Osteoblast (primary cell): ENCODE data around the gene NKAIN2. TPM values are rescaled to one million over a fixed set of nuclear protein-coding genes. Genes with fewer than 3 reads are reported as not detected.

Experiments used
- DNase-seq: peaks from one replicate; pipeline ENCODE4 v3.0.0; 2011; ENCODE audit warnings: low spot score, mixed read lengths; ENCODE audit not compliant: insufficient read length; ENCODE audit errors: missing footprints
- H2AFZ ChIP-seq: 2 replicates; pipeline ENCODE4 v1.6.0; 2011; ENCODE audit warnings: mild to moderate bottlenecking, low read length
- H3K27ac ChIP-seq: 2 replicates; pipeline ENCODE4 v1.5.1; 2011; ENCODE audit warnings: mild to moderate bottlenecking, low read depth, low read length, moderate library complexity
- H3K27me3 ChIP-seq: 2 replicates; pipeline ENCODE4 v1.6.0; 2012; ENCODE audit warnings: mild to moderate bottlenecking, control low read depth, inconsistent platforms, low read length, moderate library complexity; ENCODE audit not compliant: insufficient read depth
- H3K36me3 ChIP-seq: 2 replicates; pipeline ENCODE4 v1.5.1; 2011; ENCODE audit warnings: mild to moderate bottlenecking, low read length, control low read depth, moderate library complexity; ENCODE audit not compliant: insufficient read depth
- H3K4me1 ChIP-seq: 2 replicates; pipeline ENCODE4 v1.5.1; 2011; ENCODE audit warnings: mild to moderate bottlenecking, low read length, control low read depth, moderate library complexity; ENCODE audit not compliant: insufficient read depth
- H3K4me2 ChIP-seq: 2 replicates; pipeline ENCODE4 v1.6.0; 2011; ENCODE audit warnings: mild to moderate bottlenecking, low read length; ENCODE audit not compliant: insufficient read depth
- H3K4me3 ChIP-seq: fragments of 200-600 bp; sonication (generic); 3 replicates; pipeline ENCODE4 v1.5.1; 2012; ENCODE audit warnings: mild to moderate bottlenecking, low read length, inconsistent platforms; ENCODE audit not compliant: insufficient read depth
- H3K79me2 ChIP-seq: 2 replicates; pipeline ENCODE4 v1.6.0; 2012; ENCODE audit warnings: mild to moderate bottlenecking, low read length, control low read depth, inconsistent platforms; ENCODE audit not compliant: insufficient read depth
- H3K9me3 ChIP-seq: 2 replicates; pipeline ENCODE4 v1.5.1; 2011; ENCODE audit warnings: low read depth, low read length, control low read depth
- H4K20me1 ChIP-seq: 2 replicates; pipeline ENCODE4 v1.6.0; 2012; ENCODE audit warnings: mild to moderate bottlenecking, low read length, control low read depth; ENCODE audit not compliant: insufficient read depth
- total RNA-seq: library from RNA; depleted of rRNA; stranded (reverse); fragments of >200 nt; gene quantifications from 2 replicates; pipeline ENCODE4 v1.2.3, GENCODE V29; 2012
- TF ChIP-seq, protein P1 (sequence below): IDR thresholded peaks from 2 replicates; pipeline ENCODE4 v1.5.1; 2011; ENCODE audit warnings: mild to moderate bottlenecking, low read depth, low read length, moderate library complexity; ENCODE audit errors: extremely low read depth

The NKAIN2 gene
- total RNA-seq, 1 donor: under 0.01 TPM

GRCh38 chr6:124356276-124356810 is 552.7 kb downstream of the NKAIN2 start:
- no peaks in the 10 kb centered on the region for H3K4me1 ChIP-seq
- no peak overlapping the region for H3K27ac ChIP-seq
- no peaks in the 10 kb centered on the region for H3K36me3 ChIP-seq
- no peak for DNase-seq
- H3K27me3 ChIP-seq: no peaks in the 10 kb centered on the region
- H3K79me2 ChIP-seq: no peaks in the 10 kb centered on the region
- no peak overlapping the region for H2AFZ ChIP-seq
- H3K4me2 ChIP-seq: no peak overlapping the region
- H4K20me1 ChIP-seq: no peaks in the 10 kb centered on the region
- H3K9me3 ChIP-seq: no peaks in the 10 kb centered on the region
- no peak overlapping the region for H3K4me3 ChIP-seq
- TF ChIP-seq, protein P1, sequence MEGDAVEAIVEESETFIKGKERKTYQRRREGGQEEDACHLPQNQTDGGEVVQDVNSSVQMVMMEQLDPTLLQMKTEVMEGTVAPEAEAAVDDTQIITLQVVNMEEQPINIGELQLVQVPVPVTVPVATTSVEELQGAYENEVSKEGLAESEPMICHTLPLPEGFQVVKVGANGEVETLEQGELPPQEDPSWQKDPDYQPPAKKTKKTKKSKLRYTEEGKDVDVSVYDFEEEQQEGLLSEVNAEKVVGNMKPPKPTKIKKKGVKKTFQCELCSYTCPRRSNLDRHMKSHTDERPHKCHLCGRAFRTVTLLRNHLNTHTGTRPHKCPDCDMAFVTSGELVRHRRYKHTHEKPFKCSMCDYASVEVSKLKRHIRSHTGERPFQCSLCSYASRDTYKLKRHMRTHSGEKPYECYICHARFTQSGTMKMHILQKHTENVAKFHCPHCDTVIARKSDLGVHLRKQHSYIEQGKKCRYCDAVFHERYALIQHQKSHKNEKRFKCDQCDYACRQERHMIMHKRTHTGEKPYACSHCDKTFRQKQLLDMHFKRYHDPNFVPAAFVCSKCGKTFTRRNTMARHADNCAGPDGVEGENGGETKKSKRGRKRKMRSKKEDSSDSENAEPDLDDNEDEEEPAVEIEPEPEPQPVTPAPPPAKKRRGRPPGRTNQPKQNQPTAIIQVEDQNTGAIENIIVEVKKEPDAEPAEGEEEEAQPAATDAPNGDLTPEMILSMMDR: no peak

- TF ChIP-seq, protein P1: no peak
- Histone ChIP-seq H3K4me1 (no peaks in the 10 kb centered on the region), H3K27ac (no peak overlapping the region), H3K9me3 (no peaks in the 10 kb centered on the region), H4K20me1 (no peaks in the 10 kb centered on the region), H2AFZ (no peak overlapping the region), H3K4me3 (no peak overlapping the region), H3K36me3 (no peaks in the 10 kb centered on the region), H3K4me2 (no peak overlapping the region), H3K79me2 (no peaks in the 10 kb centered on the region), H3K27me3 (no peaks in the 10 kb centered on the region)
- DNase-seq: no peak
Measured at GRCh38 chr6:124356811-124357210, 553.1 kb downstream of the NKAIN2 start.

- no peaks in the 10 kb centered on the region for H3K79me2 ChIP-seq
- no peak overlapping the region for H2AFZ ChIP-seq
- DNase-seq: no peak
- no peaks in the 10 kb centered on the region for H3K4me1 ChIP-seq
- H3K4me3 ChIP-seq: no peak overlapping the region
- H3K36me3 ChIP-seq: no peaks in the 10 kb centered on the region
- no peaks in the 10 kb centered on the region for H3K9me3 ChIP-seq
- no peak overlapping the region for H3K4me2 ChIP-seq
- no peaks in the 10 kb centered on the region for H4K20me1 ChIP-seq
- TF ChIP-seq, protein P1: no peak
- H3K27me3 ChIP-seq: no peaks in the 10 kb centered on the region
- no peak overlapping the region for H3K27ac ChIP-seq
Measured at GRCh38 chr6:124368131-124368530, 564.5 kb downstream of the NKAIN2 start.

- Histone ChIP-seq H3K36me3 (no peaks in the 10 kb centered on the region), H3K79me2 (no peaks in the 10 kb centered on the region), H3K4me1 (no peaks in the 10 kb centered on the region), H3K4me2 (no peak overlapping the region), H3K27me3 (no peaks in the 10 kb centered on the region), H2AFZ (no peak overlapping the region), H3K27ac (no peak overlapping the region), H3K4me3 (no peak overlapping the region), H3K9me3 (no peaks in the 10 kb centered on the region), H4K20me1 (no peaks in the 10 kb centered on the region)
- no peak for DNase-seq
- TF ChIP-seq, protein P1: no peak
Measured at GRCh38 chr6:124371974-124372475, 568.4 kb downstream of the NKAIN2 start.
